ENCODE measurements around the gene DDA1.

- TF ChIP-seq EP300 (IDR thresholded peaks at IDR 0.05; ENCODE audit: borderline replicate concordance), result no peak
- no peak for TF ChIP-seq TEAD4 (IDR thresholded peaks at IDR 0.05)
- TF ChIP-seq TAF1 (IDR thresholded peaks at IDR 0.05; ENCODE audit: low read depth), result no peak
- TF ChIP-seq MAX (IDR thresholded peaks at IDR 0.05), result no peak
- TF ChIP-seq YY1 (IDR thresholded peaks at IDR 0.05; ENCODE audit: low read depth), result no peak
- TF ChIP-seq RAD21 (IDR thresholded peaks at IDR 0.05; ENCODE audit: low read depth), result no peak
These were observed 23.1 kb upstream of the DDA1 start for GRCh38 chr19:17286263-17286662.
